Measurements from ENCODE around the gene JOSD2.

Gene JOSD2

DNA sequence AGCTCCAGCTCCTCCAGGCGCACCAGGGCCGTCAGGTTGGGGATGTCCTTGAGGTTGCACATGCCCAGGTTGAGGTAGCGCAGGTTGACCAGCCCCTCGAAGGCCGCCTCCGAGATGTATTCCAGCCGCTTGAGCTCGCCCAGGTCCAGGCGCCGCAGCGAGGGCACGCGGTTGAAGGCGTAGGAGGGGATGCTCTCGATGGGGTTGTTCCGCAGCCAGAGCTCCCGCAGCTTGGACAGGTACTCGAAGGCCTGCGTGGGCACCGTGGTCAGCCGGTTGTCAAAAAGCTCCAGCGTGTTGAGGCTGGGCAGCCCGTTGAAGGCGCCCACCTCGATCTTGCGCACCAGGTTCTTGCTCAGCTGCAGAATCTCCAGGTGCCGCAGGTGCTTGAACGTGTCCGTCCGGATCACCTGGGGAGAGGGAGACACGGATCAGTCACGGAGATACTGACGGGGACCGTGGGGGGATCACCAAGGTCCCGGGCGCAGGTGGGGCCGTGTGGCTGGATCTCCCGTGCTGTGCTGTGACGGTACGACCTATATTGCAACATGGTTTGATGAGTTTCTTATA is 8.1 kb upstream of the JOSD2 start:
- DNase-seq (ENCODE audit: insufficient read length, low spot score) (no peak), FAIRE-seq (no peak)
- TF ChIP-seq, protein P1, sequence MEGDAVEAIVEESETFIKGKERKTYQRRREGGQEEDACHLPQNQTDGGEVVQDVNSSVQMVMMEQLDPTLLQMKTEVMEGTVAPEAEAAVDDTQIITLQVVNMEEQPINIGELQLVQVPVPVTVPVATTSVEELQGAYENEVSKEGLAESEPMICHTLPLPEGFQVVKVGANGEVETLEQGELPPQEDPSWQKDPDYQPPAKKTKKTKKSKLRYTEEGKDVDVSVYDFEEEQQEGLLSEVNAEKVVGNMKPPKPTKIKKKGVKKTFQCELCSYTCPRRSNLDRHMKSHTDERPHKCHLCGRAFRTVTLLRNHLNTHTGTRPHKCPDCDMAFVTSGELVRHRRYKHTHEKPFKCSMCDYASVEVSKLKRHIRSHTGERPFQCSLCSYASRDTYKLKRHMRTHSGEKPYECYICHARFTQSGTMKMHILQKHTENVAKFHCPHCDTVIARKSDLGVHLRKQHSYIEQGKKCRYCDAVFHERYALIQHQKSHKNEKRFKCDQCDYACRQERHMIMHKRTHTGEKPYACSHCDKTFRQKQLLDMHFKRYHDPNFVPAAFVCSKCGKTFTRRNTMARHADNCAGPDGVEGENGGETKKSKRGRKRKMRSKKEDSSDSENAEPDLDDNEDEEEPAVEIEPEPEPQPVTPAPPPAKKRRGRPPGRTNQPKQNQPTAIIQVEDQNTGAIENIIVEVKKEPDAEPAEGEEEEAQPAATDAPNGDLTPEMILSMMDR (IDR thresholded peaks at IDR 0.05; ENCODE audit: insufficient read depth, missing control alignments): no peak

DNA sequence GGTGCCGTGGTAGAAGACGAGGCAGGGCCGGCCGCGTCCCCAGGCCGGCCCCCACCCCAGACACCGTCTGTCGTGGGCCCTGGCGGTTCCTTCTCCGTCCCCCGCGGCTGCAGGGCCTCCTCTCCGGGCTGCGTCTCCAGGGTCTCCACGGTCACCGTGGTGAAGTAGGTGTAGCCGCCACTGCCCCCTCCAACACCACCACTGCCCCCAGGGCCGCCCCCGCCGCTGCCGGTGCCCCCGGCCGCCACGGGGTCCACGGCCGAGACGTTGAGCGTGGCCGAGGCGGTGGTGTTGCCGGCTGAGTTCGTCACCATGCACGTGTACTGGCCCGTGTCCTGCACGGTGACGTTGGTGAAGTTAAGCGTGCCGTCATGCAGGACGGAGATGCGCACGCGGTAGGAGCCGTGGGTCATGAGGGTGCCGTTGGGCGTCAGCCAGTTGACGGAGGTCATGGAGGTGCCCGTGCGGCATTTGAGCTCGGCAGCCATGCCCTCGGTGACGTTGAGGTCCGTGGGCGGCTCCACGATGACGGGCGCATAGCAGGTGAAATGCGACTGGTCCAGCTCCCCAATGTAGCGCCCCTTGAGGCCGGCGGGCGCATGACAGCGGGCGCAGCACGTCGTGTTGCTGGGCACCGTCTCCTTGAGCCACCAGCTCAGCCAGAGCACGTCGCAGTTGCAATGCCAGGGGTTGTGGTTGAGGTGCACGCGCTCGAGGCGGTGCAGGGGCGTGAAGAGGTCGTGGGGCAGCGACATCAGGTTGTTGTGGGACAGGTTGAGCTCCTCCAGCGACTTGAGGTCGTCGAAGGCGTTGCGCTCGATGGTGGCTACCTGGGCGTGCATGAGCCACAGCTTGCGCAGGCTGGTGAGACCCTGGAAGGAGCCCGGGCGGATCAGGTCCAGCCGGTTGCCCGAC is 7.4 kb upstream of the JOSD2 start:
- no peak for FAIRE-seq
- DNase-seq (ENCODE audit: insufficient read length, low spot score): no peak
- TF ChIP-seq, protein P1 (IDR thresholded peaks at IDR 0.05; ENCODE audit: insufficient read depth, missing control alignments): no peak

- DNase-seq (ENCODE audit: insufficient read length, low spot score): no peak
- TF ChIP-seq, protein P1 (IDR thresholded peaks at IDR 0.05; ENCODE audit: insufficient read depth, missing control alignments): no peak
- FAIRE-seq: no peak
Measured at GRCh38 chr19:50517704-50518075, 6.7 kb upstream of the JOSD2 start.

- DNase-seq (ENCODE audit: insufficient read length, low spot score): no peak
- TF ChIP-seq, protein P1 (IDR thresholded peaks at IDR 0.05; ENCODE audit: insufficient read depth, missing control alignments): no peak
- no peak for FAIRE-seq
Measured at GRCh38 chr19:50516964-50517703, 6.1 kb upstream of the JOSD2 start.

GRCh38 chr19:50516456-50516855 is 5.5 kb upstream of the JOSD2 start:
- TF ChIP-seq, protein P1 (IDR thresholded peaks at IDR 0.05; ENCODE audit: insufficient read depth, missing control alignments): no peak
- FAIRE-seq: no peak
- DNase-seq (ENCODE audit: insufficient read length, low spot score): no peak

- DNase-seq (ENCODE audit: insufficient read length, low spot score) (no peak), FAIRE-seq (no peak)
- TF ChIP-seq, protein P1 (IDR thresholded peaks at IDR 0.05; ENCODE audit: insufficient read depth, missing control alignments): no peak
Measured at GRCh38 chr19:50515168-50515561, 4.2 kb upstream of the JOSD2 start.

All from D721Med (cell line).